ENCODE data around the gene GPER1.

GRCh38 chr7:1097120-1097504 is 9.2 kb downstream of the GPER1 start:
- TF ChIP-seq, protein P1, sequence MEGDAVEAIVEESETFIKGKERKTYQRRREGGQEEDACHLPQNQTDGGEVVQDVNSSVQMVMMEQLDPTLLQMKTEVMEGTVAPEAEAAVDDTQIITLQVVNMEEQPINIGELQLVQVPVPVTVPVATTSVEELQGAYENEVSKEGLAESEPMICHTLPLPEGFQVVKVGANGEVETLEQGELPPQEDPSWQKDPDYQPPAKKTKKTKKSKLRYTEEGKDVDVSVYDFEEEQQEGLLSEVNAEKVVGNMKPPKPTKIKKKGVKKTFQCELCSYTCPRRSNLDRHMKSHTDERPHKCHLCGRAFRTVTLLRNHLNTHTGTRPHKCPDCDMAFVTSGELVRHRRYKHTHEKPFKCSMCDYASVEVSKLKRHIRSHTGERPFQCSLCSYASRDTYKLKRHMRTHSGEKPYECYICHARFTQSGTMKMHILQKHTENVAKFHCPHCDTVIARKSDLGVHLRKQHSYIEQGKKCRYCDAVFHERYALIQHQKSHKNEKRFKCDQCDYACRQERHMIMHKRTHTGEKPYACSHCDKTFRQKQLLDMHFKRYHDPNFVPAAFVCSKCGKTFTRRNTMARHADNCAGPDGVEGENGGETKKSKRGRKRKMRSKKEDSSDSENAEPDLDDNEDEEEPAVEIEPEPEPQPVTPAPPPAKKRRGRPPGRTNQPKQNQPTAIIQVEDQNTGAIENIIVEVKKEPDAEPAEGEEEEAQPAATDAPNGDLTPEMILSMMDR (IDR thresholded peaks at IDR 0.05; ENCODE audit: insufficient read depth, low read length, poor library complexity, severe bottlenecking) = no peak
- TF ChIP-seq EZH2phosphoT487 (conservative IDR thresholded peaks at IDR 0.05; ENCODE audit: low read length) = no peak

Measured in SU-DHL-6 (cell line).